HG03442 (cell line): ENCODE results near the gene ZBTB2.
"Not testable (repeated sequence)": the region's sequence is repeated elsewhere in the genome, so short reads cannot be mapped to it uniquely, and the experiment has no call there.

Source experiments
- ATAC-seq: cut with Tn5 transposase; IDR thresholded peaks from one replicate; pipeline ENCODE4 v1.9.1; 2021; ENCODE audit warnings: mild to moderate bottlenecking, moderate library complexity; ENCODE audit not compliant: unreplicated experiment

ZBTB2 gene

DNA sequence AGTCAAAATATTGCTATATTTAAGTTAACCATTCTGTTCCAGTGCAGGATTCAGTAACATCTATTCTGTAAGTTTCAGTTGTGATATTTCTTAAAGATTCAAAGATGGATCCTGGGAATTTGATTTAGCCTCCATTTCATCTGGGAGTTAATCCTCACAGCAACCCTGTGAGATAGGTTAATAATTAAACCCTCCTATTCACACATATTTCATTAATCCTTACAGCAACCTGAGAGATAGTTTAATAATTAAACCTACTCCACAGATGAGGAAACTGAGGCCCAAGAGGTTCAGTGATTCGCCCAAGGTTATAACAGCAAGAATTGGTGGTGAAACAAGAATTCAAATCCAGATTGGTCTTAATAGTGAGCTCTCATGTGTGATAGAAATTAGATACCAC is 10.9 kb upstream of the ZBTB2 start:
- no peak for ATAC-seq

GRCh38 chr6:151400473-151400872 is 9.1 kb upstream of the ZBTB2 start:
- no peak for ATAC-seq

DNA sequence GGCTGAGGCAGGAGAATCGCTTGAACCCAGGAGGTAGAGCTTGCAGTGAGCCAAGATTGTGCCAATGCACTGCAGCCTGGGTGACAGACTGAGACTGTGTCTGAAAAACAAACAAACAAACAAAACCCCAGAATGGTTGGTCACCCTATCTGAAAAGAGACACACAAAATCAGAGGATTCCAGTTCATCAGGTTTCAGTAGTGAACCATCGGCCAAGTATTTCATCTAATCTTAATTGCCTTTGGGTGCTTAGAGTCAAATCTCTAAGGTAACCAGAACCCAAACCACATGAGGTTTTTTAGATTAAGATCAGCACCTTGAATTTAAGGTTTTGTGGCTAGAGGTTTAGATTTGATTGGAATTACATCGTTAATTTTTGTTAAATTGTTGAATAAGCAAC is 8.3 kb upstream of the ZBTB2 start:
- no peak for ATAC-seq

GRCh38 chr6:151393410-151393809 is 2.1 kb upstream of the ZBTB2 start:
- ATAC-seq, result no peak

DNA sequence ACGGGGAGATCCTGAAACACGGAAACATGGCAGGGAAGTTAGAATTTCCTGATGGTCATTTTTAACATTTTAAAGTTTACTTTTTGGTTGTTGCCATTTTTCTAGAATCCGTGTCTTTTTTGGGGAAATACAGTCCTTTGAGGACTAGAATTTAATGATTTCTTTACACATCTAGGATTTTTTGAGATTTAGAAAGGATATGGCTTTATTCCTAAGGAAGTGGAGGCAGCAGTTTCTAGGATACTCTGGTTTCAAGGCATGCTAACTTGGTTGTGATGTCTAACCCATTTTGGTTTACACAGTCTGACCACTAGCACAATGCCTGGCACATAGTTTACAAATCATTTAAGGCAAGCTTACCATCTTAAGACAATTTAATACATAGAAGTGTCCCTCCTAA is 1.1 kb upstream of the ZBTB2 start:
- ATAC-seq, result no peak

GRCh38 chr6:151390851-151391470 is 398 bp downstream of the ZBTB2 start:
- peak; percentile 4 for ATAC-seq

DNA sequence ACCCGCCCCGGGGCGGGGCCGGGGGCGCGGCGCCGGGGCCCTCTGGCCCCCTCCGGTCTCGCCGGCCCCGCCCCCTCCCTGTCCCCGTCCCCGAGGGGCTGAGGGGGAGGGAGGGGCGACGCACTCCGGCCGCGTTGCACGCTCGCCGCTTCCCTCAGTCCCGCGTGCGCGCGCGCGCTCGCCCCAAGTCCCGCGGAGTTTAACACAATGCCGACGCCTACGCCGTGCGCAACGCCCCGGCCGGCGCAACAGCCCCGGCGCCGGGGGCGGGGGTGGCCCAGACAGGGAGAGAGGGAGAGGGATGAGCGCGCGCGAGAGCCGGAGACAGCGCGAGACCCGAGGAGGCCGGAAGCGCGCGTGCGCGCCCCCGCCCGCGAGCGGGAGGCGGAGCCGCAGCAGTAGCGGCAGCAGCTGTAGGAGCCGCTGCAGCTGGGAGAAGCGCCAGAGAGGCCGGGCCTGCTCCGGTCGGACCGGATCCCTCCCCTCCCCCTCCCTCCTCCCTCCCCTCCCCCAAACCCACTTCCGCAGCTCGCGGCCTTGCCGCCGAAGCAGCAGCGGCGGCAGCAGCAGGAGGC is 996 bp downstream of the ZBTB2 start:
- ATAC-seq, result peak; percentile 78

DNA sequence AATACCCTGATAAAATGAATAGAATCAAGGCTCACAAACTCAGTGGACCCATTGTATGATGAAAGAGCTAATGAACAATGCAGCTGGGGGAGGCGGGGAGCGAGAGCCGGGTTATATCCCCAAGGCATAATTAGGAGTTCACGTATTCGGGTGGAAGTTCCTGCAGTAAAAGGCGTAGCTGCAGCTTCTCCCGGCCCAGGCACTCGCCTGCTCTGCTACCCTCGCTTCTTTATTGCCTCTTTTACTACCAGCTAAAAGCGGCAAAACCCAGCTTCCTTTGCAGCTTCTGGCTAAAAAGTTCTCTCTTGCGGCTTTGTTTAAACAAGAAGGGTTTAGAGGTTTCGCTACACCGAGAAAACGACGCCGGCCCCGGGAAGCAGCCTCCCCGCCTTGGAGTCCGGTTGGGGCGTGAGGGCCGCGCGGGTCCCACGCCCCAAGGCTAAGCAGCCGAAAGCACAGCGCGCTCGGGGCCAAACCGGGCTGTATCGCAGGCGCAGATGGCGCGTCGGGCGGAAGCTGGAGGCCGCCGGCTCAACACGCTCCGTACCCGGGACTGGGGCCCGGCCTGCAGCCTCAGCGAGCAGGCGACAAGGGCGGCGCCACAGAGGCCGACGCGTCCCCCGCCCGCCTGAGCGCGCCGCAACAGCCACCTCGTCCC is 1.6 kb downstream of the ZBTB2 start:
- ATAC-seq, result peak; percentile 55

- no peak for ATAC-seq
These were observed 2.3 kb downstream of the ZBTB2 start for GRCh38 chr6:151388997-151389617.

- ATAC-seq, result no peak
These were observed 3.1 kb downstream of the ZBTB2 start for GRCh38 chr6:151388236-151388635.

DNA sequence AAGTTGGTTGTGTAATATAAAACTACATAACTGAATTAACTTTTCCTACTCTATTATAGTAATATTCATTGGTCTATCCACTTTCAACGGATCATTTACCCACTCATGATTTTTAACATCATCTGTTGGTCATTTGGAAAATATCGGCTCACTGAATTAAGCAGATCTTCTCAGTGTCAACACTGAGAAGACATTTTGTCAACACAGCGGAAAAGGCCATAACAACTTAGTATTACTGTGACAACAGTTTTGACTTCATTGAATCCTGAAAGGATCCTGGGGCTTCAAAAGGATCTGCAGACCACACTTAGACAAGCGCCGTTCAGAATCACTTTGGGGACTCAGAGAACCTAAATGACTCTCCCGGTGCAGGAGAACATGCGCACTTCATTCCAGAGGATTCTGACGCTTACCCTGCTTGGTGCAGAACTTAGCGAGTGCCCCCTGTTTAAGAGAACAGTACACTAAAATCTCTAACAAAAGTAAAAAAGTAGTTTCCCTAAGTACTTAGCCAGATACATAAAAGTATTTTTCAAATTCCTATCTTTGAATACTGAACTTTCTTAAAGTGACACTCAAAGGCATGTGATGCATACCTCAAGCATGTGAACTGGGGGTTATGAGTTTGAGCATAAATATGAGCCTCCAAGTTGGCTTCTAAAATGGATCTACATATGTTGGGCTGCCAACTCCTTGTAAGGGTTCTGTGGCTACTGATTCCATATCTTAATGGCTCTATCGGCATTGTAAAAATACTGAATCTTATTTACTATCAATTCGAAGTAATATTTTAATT is 4.0 kb downstream of the ZBTB2 start:
- no peak for ATAC-seq

DNA sequence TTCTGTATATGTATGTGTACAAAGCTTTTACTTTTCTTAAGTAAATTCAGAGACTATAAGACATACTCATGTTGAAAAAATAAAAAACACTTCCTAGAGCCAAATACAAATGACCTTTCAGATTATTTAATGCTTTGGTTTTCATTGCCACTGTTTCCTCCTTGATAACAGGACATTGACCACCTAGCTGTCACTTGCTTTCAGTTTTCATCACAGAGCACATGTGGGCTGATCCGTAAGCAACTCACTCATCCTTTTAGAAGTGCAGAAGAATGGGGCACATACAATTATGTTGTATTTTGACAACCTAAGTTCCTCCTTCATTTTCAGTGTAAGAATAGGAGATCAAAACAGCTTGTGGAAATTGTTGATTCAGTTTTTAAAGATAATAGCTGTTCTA is 6.2 kb downstream of the ZBTB2 start:
- peak; percentile 25 for ATAC-seq

- no peak for ATAC-seq
These were observed 7.2 kb downstream of the ZBTB2 start for GRCh38 chr6:151384151-151384550.

DNA sequence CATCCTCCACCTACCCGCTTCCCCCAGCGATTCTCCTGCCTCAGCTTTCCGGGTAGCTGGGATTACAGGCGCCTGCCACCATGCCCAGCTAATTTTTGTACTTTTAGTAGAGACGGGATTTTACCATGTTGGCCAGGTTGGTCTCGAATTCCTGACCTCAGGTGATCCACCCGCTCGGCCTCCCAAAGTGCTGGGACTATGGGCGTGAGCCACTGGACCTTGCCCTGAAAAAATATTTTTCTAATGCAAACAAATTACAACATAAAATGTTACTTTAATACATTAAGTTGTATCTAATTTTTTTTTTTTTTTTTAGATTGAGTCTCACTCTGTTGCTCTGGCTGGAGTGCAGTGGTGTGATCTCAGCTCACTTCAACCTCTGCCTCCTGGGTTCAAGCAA is 8.7 kb downstream of the ZBTB2 start:
- ATAC-seq, result not testable (repeated sequence)

DNA sequence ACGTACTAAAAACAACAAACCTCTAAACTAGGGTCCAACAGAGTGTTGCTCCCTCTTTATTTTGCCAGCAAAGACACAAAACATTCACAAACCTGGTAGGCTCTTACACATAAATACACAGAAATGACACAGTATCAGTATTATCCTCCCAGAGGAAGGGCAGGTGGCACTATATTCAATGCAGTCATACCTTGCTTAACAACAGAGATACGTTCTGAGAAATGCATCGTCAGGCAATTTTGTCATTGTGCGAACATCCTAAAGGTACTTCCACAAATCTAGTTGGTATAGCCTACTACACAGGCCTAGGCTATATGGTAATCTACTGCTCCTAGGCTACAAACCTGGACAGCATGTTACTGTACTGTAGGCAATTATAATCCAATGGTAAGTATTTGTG is 9.6 kb downstream of the ZBTB2 start:
- no peak for ATAC-seq

GRCh38 chr6:151380848-151381205 is 10.5 kb downstream of the ZBTB2 start:
- peak; percentile 14 for ATAC-seq

DNA sequence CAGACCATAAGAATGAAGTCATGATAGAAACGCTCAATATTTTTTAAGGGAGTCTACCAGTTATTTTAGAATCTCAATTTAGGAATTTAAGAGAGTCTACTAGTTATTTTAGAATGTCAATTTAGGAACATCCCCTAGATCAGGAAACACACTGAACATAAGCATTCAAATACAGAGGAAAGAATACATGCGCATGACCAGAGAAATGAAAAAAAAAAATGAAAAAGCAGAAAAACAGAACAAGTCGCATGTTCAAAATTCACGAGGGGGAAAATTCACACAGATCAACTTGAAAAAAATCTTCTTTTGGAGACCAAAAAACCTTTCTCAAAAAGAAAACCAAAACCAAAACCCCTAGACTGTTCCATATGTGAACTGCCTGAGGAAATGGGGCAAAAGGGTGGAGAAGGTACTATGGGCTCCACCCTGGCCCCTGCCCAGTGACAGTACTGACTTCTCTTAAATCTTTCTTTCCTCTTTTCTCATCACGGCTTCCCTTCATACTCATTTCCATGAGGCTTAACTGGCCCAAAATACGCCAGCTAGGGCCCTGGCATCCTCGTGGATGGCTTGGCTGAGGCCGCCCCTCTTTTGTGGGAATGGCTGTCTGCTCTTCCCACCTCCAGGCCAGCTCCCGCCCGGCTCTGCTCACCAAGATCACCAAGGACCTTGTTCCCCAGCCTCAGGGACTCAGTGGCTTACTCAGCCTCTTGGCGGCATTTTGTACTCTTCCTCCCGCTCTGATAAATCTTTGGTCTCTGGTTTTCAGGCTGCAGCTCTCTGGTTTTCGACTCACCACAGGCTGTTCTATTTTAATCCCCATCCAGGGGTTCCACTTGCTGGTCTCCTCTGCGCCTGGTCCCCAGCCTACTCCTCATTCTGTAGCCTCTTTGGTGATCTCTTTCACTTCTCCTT is 11.2 kb downstream of the ZBTB2 start:
- peak; percentile 49 for ATAC-seq

- no peak for ATAC-seq
These were observed 14.3 kb downstream of the ZBTB2 start for GRCh38 chr6:151377095-151377494.

GRCh38 chr6:151376440-151376839 is 14.9 kb downstream of the ZBTB2 start:
- peak; percentile 43 for ATAC-seq

GRCh38 chr6:151375833-151376232 is 15.5 kb downstream of the ZBTB2 start:
- no peak for ATAC-seq
